Measurements from ENCODE around the gene MFSD12. TPM values are rescaled to one million over a fixed set of nuclear protein-coding genes. Genes with fewer than 3 reads are reported as not detected.

MFSD12 gene
- total and polyA plus RNA-seq, 4 donors, result 25.5 to 78.4 (median 62.2) TPM

- WGBS, 2 donors, result 89 to 93% methylated on average over 37 of the region's 37 CpGs
- H3K4me1 ChIP-seq (ENCODE audit: control insufficient read depth in 5 of 5, insufficient read depth in 5 of 5, low read length in 5 of 5), result peaks cover 0 to 11% (median 2%) of the 10 kb centered on the region in 5 donors
- no peaks in the 10 kb centered on the region for H3K27me3 ChIP-seq (ENCODE audit: control insufficient read depth in 3 of 3, insufficient read depth in 3 of 3, low read length in 2 of 3)
- no peak for TF ChIP-seq CTCF (IDR thresholded peaks at IDR 0.05; ENCODE audit: control extremely low read depth, extremely low read depth)
- no peak overlapping the region for H3K9ac ChIP-seq (ENCODE audit: insufficient read depth in 1 of 2, low read length in 2 of 2)
- no peak for DNase-seq
- no peak overlapping the region for H3K27ac ChIP-seq (ENCODE audit: low read depth in 1 of 2, low read length in 1 of 2)
- H3K4me3 ChIP-seq, result no peak overlapping the region
- H3K36me3 ChIP-seq (ENCODE audit: control insufficient read depth in 4 of 4, insufficient read depth in 4 of 4, low read length in 4 of 4), result peaks cover 0 to 30% (median 14%) of the 10 kb centered on the region in 4 donors
- H3K9me3 ChIP-seq (ENCODE audit: control insufficient read depth in 4 of 4, insufficient read depth in 3 of 4, low read length in 3 of 4), result peaks cover 0 to 1% (median 0%) of the 10 kb centered on the region in 4 donors
- ATAC-seq (ENCODE audit: insufficient read depth, low FRiP score), result no peak
These were observed 37.0 kb downstream of the MFSD12 start for GRCh38 chr19:3520166-3521103.

DNA sequence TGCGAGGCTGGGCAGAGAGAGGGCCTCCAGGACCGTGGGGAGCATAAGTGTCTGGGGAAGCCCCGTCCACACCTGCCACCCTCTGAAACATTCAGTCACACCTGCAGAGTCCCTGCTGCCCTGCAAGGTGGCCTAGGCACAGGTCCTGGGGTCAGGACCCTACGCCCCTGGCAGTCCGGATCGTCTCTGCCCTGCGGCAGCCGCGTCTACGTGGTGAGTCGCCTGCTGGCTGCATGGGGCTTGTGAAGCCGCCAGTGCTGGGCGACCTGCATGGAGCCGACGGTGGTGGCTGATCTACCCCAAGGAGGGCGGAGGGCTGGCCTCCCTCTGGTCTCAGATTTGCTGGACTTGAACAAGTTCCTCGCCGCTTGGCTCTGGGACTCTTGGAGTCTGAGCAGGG, 38.3 kb downstream of the MFSD12 start:
- TF ChIP-seq CTCF (IDR thresholded peaks at IDR 0.05; ENCODE audit: control extremely low read depth, extremely low read depth), result no peak
- WGBS, 2 donors, result 87 to 95% methylated on average over 18 of the region's 18 CpGs
- Histone ChIP-seq H3K4me3 (no peak overlapping the region), H3K9ac (ENCODE audit: insufficient read depth in 1 of 2, low read length in 2 of 2) (no peak overlapping the region), H3K4me1 (ENCODE audit: control insufficient read depth in 5 of 5, insufficient read depth in 5 of 5, low read length in 5 of 5) (peaks cover 0 to 11% (median 2%) of the 10 kb centered on the region in 5 donors), H3K9me3 (ENCODE audit: control insufficient read depth in 4 of 4, insufficient read depth in 3 of 4, low read length in 3 of 4) (peaks cover 0 to 1% (median 0%) of the 10 kb centered on the region in 4 donors), H3K27ac (ENCODE audit: low read depth in 1 of 2, low read length in 1 of 2) (no peak overlapping the region), H3K27me3 (ENCODE audit: control insufficient read depth in 3 of 3, insufficient read depth in 3 of 3, low read length in 2 of 3) (no peaks in the 10 kb centered on the region), H3K36me3 (ENCODE audit: control insufficient read depth in 4 of 4, insufficient read depth in 4 of 4, low read length in 4 of 4) (peaks cover 0 to 24% (median 9%) of the 10 kb centered on the region in 4 donors)
- ATAC-seq (ENCODE audit: insufficient read depth, low FRiP score) (no peak), DNase-seq (no peak)

DNA sequence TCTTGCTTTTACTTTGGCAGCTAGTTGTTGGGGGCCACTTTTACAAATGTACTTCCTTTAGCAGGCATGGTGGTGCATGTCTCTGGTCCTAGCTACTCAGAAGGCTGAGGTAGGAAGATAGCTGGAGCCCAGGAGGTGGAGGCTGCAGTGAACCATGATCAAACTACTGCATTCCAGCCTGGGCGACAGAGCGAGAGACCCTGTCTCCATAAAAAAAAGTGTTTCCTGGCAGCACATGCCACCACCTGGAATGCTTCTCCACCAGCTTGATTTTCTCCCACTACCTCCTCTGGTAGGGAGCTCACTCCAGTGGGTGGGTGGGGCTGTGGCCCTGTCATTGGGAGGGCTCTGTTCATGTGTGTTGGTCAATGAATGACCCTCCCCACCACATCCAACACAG, 38.7 kb downstream of the MFSD12 start:
- no peak for ATAC-seq (ENCODE audit: insufficient read depth, low FRiP score)
- WGBS, 2 donors, result 86 to 95% methylated on average over 2 of the region's 2 CpGs
- no peak overlapping the region for H3K9ac ChIP-seq (ENCODE audit: insufficient read depth in 1 of 2, low read length in 2 of 2)
- H3K27me3 ChIP-seq (ENCODE audit: control insufficient read depth in 3 of 3, insufficient read depth in 3 of 3, low read length in 2 of 3), result no peaks in the 10 kb centered on the region
- H3K27ac ChIP-seq (ENCODE audit: low read depth in 1 of 2, low read length in 1 of 2), result no peak overlapping the region
- peaks cover 0 to 19% (median 6%) of the 10 kb centered on the region in 4 donors for H3K36me3 ChIP-seq (ENCODE audit: control insufficient read depth in 4 of 4, insufficient read depth in 4 of 4, low read length in 4 of 4)
- H3K9me3 ChIP-seq (ENCODE audit: control insufficient read depth in 4 of 4, insufficient read depth in 3 of 4, low read length in 3 of 4), result peaks cover 0 to 1% (median 0%) of the 10 kb centered on the region in 4 donors
- H3K4me1 ChIP-seq (ENCODE audit: control insufficient read depth in 5 of 5, insufficient read depth in 5 of 5, low read length in 5 of 5), result peaks cover 0 to 11% (median 2%) of the 10 kb centered on the region in 5 donors
- no peak for TF ChIP-seq CTCF (IDR thresholded peaks at IDR 0.05; ENCODE audit: control extremely low read depth, extremely low read depth)
- DNase-seq, result no peak
- no peak overlapping the region for H3K4me3 ChIP-seq

Measured in lung (tissue), 12 donors.